HCEC 1CT (cell line): ENCODE data around the gene DCTD.
"Not testable (repeated sequence)": the region's sequence is repeated elsewhere in the genome, so short reads cannot be mapped to it uniquely, and the experiment has no call there.

Experiments used
- DNase-seq: peaks from one replicate; pipeline ENCODE4 v3.0.0-alpha.2; 2017

Gene DCTD

DNA sequence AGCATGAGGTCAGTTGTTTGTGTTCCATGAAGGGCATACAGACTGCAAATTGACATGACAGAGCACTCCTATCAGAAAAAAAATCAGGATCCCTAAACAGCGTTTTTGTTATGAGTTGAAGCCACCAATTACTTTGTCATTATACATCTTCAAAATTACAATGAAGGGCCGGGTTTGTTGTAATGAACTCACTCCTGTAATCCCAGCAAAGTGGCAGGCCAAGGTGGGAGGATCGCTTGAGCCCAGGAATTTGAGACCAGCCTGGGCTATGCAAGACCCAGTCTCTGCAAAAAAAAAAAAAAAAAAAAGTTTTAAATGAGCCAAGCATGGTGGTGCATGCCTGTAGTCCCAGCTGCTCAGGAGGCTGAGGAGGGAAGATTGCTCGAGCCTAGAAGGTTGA, 3.5 kb upstream of the DCTD start:
- no peak for DNase-seq

DNA sequence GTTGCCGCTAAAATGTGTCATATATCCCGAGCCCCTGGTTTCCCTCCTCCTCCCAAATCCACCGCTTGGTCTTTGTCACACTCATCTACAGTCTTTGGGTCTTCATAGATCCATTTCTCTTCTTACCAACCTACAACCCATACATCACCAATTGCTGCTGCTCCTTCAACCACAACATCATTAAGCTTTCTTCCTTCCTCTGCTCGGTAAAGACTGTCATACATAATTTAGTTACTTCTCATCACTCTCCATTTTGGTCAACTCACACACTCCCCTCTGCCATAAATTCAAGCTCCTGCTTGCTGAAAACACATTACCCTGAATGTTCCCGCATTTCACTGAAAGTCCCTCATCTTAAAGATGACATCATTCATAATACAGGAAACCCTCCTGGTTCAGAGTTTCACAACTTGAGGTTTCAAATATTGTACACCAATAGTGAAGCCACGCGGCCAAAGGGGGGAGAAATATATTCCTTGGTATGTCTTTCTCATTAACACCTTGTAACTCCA, 1.7 kb upstream of the DCTD start:
- no peak for DNase-seq

DNA sequence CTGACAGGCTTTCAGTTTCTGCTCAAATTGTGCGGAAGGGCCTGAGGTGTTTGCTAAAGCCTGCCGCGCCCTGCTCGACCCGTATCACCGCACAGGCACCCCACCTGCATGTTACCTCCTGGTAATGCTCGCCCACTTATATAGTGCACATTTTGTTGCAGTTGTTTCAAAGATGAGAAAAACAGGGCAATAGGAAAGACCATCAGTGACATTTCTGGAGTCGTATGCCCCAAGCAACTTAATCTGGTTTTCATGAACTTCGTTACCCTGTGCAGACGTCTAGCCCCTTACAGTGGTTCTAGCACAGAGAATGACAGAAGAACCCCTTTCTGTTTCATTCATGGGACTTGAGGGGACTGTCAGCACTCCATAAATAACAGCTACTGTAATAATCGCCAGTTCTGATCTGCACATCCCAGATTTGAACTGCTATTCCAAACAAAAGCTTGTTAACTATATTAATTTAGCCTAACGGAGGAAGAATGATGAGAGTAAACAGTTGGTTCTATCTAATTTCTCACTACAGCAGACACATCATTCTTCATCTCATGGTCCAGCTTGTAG, 940 bp upstream of the DCTD start:
- DNase-seq = no peak

DNA sequence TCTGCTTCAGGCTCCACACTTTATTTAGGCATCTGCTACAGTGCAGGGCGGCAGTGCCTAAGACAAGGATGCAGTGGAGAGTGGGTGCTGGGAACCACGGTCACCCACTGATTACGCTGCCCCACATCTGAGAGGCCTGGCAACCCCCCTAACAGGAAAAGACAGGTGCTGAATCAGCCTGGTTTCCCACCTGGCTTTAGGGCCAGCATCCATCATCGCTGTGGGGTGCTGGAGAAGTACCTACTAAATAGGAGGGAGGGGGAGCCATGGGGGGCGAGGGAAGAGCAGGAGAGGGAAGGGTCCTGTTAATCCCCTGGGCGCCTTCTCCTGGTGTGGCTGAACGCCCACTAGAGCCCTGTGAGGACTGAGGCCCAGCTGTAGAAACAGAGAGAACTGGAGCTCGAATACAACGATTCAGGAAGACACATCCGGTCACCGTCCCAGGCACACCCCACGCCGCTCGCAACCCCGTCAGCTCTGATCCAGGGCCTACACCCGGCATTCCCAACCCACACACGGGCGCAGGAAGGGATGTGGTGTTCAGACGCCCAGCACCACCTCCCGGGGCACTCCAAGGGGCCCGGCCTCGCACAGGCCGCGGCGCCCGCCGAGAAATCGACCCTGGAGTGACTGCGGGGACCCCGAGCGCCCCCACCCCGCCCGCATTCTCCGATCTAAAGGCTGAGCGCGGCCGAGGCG, 554 bp downstream of the DCTD start:
- peak; percentile 51 for DNase-seq

DNA sequence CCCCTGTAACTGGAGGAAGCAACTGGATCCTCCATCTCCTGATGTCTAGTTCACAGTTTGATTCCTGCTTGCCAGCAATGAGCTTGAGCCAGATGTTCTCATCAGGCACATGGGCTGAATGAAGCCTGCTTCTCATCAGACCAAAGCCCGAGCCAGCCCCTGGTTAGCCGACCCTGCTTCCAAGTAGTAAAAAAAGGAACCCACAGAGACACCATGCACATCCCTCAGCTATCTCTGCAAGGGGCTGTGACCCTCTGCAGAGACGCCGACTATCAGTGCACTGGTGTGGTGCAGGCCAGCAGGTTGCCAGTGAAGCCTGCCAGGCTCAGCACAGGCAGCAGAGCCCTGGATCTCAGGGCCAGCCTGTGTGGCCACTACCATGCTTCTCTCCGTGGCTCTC, 2.8 kb downstream of the DCTD start:
- no peak for DNase-seq

DNA sequence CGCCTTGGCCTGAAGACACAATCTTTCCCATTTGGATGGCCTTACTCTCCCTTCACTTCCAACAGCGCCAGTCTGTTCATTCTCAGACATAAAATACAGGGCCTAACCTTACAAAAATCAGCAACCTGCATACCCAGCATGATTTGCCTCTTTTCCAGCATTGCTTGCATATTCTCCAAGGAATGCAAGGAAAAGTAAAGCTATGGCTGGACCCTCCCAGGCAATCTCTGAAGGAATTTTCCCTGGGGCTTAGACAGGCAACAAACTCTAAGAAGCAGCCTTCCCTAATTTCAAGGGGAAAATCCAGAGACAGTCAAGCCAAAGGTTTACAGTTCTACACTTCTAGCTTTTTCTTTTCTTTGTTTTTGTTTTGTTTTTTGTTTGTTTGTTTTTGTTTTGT, 3.6 kb downstream of the DCTD start:
- DNase-seq = no peak

DNA sequence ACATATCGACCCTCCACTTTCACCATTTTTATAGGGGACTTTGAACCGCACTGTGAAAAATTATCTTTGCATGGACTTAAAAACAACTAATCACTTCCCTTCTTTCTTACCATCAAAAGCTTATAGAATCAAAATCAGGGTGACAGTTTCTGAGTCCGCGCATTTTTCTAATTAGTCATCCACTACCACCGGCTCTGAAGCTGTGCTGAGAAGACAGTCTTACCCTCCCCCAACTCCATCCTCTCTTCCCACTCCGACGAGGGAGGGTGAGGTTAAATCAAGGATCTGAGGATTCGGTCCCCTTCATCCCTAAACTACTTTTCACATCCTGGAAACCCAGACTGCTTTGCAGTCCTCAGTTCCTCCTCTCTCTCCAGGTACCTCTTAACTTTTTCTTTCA, 4.2 kb downstream of the DCTD start:
- DNase-seq = no peak

DNA sequence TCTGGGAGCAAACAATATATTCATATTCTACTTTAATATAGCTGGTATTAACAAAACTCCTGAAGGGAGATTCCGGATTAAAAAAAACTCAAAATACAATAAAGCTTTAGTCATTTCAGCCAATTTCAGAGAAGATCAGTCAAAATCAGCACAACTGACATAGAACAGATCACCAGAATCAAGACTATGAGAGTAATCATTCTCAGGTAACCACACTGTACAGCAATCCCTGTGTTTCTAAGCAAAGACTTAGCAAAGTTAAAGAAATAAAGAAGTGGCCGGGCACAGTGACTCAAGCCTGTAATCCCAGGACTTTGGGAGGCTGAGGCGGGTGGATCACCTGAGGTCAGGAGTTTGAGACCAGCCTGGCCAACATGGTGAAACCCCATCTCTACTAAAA, 9.1 kb downstream of the DCTD start:
- no peak for DNase-seq

DNA sequence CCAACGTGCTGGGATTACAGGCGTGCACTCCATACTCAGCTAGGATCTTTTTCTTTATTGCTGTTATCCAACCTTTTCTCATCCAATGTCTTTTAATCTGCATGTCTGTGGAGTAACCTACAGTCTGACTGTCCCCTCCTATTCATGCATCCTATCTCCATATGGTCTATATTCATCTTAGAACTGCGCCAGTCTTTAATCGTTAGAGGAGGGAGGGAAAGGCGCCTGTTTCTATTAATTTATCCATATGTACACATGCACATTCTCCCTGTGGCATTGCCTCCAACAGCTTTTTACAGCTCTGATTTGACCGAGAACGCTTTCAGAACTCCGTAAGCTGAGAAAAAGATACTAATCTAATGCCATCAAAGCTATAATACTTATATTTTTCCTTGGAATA, 9.8 kb downstream of the DCTD start:
- DNase-seq = no peak

DNA sequence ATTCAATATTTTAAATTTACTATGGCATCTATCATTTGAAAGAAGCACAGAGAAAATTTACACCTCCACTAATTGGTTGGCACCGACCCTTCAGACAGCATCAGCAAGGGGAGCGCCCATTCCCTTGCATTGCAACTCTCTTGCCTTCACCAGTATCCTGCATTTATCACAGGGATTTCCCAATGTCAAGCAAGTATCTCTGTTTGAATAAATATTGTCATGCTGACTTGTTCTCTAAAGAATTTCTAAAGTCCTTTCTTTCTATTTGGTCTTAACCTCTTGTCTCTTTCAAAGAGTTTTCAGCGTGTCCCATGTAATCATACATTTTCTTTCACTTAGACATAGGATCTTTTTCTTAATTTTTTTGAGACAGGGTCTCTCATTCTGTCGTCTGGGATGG, 10.4 kb downstream of the DCTD start:
- DNase-seq = no peak

DNA sequence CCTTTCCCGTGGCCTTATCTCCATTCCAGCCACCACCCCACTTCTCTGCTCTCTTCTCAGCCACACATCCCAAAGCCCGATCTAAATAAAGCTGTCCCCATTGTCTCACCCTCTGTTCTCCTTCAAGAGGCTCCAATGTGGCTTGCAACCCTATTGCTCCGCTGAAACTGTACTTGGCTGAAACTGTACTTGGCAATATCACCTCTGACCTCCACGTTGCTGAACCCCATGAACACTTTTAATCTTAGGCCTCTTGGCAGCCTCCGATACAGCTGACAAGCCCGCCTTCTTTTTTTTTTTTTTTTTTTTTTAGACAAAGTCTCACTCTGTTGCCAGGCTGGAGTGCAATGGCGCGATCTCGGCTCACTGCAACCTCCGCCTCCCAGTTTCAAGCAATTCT, 12.1 kb downstream of the DCTD start:
- DNase-seq = no peak

DNA sequence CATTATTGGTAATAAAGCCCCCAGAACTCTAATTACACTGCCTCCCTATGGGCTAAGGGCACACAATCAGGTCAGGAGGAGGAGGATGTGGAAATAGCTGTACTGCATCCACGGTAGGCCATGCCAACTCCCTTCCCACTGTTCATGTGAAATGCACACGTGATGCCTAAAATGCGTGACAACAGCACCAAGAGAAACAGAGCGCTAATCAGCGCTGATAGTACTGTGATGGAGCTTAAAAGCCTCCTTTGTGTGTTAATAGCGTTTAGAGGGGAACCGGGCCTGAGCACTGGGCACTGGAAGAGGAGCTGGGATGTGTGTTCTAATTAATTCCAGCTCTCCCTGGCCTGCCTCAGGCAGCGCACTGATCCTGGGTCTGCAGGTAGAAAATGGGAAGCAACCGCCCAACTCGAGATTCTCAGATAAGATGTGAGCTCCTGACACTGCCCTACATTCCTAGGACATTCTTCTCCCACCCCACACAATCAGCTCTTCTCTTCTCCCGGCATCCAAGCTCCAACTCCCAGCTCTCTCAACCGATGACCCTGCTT, 12.9 kb downstream of the DCTD start:
- DNase-seq = no peak

DNA sequence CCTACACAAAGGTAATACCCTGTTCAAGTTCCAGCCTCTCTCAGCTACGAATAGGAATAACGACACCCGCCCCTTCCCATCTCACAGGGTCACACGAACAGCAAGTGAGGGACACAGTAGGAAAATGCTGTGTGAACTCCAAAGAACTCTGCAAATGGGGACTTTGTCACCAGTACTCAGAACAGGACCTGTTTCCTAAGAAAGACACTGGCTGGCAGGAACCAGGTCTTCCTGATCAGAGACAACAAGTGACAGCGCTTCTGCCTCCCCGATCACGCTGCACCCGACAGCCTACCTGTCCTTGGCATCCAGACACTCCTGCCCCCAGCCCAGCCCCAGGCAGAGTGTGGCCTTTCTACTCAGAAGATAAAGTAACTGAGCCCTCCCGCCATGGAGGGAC, 14.2 kb downstream of the DCTD start:
- DNase-seq = no peak

DNA sequence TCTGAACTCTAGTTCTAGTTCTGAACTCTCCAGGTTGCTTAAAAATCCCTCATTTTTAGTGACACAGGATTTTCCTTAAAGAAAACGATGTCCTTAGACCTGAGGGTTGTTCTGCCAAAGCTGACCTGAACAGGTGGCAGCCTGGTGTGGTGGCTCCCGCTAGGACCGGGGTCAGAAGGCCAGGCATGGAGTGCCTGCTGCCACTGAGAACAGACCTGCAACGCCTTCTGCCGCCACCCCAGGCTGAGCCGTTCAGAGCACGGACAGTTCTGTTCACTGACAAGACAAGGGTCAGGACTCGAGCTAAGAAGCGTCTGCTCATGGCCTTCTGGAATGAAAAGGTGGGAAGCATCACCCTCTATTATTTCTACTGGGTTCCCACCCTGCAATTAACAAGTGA, 15.8 kb downstream of the DCTD start:
- no peak for DNase-seq

DNA sequence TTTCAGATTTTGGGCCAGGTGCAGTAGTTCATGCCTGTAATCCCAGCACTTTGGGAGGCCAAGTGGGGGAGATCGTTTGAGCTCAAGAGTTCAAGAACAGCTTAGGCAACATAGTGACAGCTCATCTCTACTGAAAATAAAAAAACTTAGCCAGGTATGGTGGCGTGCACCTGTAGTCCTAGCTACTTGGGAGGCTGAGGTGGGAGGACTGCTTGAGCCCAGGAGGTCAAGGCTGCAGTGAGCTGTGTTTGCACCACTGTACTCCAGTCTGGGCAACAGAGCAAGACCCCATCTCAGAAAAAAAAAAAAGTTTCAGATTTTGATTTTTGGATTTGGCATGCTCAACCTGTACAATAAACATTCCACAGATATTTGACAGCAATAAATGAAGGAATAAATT, 17.2 kb downstream of the DCTD start:
- DNase-seq = not testable (repeated sequence)

DNA sequence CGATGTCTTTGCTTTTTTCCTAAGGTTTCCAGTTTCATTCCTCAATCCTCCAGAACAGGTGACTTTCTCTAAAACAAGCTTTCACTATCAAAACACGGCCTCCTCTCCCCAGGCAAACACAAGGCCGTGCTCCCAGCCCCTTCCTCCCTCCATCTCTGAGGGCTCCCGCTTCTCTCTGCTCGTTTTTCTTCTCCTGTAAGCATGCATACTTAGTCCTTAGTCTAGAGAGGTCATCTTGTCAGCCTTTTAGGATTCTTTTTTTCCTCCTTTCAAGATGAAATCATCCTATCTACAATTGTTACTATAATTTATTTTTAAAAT, 18.7 kb downstream of the DCTD start:
- no peak for DNase-seq

DNA sequence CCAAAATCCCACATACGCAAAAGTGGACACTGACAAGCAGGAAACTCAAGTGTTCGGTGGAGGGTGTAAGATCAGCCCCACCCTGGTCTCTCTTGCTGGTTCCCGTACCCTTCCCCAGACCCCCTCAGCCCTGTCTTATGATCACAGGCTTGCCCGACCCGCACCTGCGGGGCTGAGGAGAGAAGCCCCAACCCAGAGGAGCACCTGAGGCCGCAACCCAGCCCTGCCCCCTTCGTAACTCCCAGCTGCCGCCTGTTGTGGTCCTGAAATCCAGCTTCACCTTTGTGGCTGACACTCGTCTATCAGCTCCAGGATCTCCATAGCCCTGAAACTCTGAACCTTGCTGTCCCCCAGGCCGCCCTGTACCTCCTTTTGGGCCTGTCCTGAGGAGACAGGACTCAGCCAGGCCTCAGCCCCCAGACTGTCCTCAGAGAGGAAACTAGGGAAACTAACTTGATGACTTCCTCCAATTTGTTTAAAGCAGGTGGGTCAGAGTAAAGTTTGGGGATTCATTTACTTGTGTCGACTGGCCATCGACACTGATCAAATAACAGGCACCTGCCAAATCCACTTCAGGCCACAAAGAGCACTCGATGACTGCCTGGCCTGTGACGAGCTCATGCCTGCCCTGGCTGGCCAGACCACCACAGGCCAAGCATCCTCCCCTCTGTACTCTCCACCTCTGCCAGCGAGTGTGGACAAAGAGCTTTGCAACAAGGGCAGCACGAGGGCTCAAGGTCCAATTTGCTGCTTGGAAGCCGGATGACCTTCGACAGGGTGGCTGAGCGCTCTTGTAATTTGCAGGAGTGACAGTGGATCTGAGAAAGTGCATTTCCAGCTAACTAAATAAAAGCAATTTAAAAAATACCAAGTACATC, 19.3 kb downstream of the DCTD start:
- no peak for DNase-seq

DNA sequence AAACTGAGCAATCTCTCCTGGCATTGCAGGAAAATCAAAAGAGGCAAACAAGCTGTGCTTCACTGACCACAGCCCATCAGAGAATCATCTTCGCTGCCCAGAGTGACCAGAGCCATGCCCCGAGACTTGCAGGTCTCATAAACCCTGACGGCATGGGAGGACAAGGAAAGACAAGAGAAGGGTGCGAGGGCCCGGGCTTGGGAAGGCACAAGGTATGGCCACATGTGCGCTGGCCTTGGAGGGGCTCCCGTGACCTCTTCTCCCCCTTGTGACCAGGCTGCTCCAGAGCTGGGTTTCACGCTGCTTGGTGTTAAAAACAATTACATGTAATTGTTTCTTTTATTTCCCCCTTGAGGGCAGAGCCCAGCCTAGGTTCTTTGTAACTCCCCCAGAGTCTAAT, 20.8 kb downstream of the DCTD start:
- DNase-seq = no peak

DNA sequence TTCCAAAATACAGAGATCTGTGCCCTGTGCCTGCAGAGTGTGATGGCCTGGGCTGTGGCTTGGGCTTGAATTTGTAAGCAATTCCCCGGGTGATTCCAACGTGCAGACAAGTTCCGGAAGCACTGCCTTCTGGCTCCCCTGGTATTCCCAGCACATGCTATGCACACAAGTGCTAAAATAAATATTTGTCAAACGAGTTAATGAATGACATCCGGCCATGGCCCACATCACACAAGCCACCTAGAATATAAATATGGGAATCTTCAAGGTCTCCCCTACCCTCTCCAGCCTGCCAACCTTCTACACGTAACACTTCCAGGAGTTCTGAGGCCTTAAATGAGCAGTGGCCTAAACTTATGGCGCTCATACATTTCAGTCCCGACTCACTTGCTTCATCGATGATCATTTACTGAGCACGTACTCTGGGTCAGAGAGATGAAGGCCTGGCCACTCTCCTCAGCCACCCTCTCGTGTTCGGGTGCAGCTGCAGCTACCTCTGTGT, 21.3 kb downstream of the DCTD start:
- DNase-seq = no peak

DNA sequence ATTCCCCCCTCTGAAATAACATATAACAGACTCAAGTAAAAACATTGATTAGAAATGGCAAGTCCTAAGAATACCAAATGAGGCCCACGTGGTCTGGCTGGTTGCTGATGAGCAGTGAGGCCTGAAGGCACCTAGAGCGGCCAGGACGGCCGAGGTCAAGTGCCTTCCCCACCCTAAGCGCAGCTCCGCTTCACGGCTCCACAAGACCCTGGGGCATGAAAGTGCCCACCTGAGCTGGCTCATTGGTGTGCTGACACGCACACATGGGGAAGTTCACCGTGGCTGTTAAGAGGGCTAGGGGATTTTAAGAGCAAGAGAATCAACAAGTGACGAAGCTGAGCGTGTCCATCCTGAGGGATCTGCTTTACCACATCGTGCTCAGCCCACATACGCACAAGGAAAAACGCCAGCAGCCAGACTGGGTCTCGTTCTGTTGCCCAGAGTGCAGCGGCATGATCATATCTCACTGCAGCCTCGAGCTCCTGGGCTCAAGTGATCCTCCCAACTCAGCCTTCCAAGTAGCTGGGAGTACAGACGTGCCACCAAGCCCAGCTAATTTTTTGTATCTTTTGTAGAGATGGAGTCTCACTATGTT, 22.4 kb downstream of the DCTD start:
- DNase-seq = no peak

DNA sequence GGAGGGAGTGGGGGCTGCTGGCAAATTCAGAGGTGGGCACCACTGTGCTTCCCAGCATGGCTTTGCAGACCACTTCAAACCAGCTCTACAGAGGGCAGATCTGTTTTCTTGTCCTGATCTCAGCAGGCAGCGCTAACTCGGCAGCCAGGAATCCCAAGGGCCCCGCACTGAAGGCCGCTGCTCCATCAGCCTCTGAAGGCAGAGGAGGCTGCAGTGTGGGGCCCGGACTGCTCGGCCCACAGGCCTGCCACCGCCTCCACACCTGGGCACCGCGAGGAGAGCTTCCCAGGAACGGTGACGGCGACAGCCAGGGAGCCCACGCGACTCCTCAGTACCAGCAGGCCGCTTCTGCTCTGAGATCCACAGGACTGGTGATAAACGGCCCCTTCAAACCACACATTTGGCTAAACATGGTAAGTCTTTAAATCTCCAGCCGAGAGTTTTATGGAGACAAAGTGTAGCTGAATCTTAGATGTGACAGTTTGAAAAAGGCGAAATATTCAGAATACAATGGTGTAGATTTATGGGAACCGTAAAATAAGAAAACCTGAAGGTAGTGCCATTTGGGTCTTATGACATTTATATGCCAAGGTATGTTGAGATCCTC, 23.6 kb downstream of the DCTD start:
- no peak for DNase-seq

DNA sequence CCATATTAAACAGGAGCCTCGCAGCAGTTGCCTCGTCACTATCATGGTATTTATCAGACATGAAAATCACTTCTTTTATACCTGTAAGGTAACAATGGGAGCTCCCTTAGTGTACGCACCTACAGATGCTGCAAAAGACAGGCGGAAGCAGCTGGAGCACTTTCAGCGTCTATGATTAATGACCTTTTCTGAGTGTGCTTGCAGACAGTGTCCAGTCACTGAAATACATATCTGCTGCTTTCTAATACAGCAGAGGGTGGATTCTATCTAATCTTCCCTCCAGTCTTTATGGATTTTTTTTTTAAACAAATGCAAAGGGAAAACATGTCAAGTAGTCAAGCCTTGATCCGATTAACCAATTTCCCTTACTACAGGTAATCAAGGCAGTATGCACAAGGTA, 24.1 kb downstream of the DCTD start:
- DNase-seq = no peak

DNA sequence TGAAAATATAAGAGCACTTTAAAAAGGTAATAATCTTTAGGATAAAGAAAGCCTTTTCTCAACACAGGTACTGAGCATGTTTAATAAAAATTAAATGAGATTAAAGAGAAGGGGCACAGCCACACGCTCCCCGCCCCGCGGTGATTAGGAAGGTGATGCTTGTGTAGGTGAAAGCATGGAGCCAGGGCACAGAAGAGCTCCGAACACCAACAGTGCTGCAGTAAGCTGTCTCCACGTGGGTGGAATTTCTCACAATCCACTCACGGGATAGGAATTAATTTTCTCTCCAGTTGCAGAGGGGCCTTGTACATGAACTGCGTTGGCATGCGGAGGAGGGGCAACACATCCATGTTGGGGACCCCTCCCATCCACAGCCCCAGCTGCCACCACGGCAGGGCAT, 27.0 kb downstream of the DCTD start:
- DNase-seq = no peak
